T-cell (primary cell): ENCODE results near the gene CLRN2. TPM values are rescaled to one million over a fixed set of nuclear protein-coding genes. Genes with fewer than 3 reads are reported as not detected.

Source experiments
- ATAC-seq, 4 experiments: fragments of 200-7000 bp in 3 of 4; fragments of 150-1000 bp in 1 of 4; cut with Tn5 transposase; replicated peaks in 1 of 4; 1 replicate in 3 of 4; 2 replicates in 1 of 4; pipeline ENCODE4 v1.10.0; 2021; ENCODE audit warnings: moderate library complexity in 3 of 4, mild to moderate bottlenecking in 2 of 4, moderate number of reproducible peaks in 1 of 4
- CTCF ChIA-PET, 2 donors: fragments of 300-600 bp; sonication (Branson Sonifier 250); formaldehyde crosslinking; loops; one replicate each; lab custom pipeline; 2022; ENCODE audit warnings: antibody characterized with exemption in 2 of 2; lab: Charles Lee
- POLR2A ChIA-PET, 2 donors: fragments of 300-600 bp; sonication (Branson Sonifier 250); formaldehyde crosslinking; loops; one replicate each; lab custom pipeline; 2022; ENCODE audit warnings: antibody characterized with exemption in 2 of 2; lab: Charles Lee
- DNase-seq, 35 experiments: peaks; one replicate each; pipeline versions ENCODE4 v3.0.0 to v3.0.0-alpha.2; 2013 to 2023
- H3K27ac ChIP-seq: one replicate; pipeline ENCODE4 v1.5.1; 2013; ENCODE audit warnings: low read length
- H3K27me3 ChIP-seq, 2 experiments: replicated peaks in 1 of 2; 1 replicate in 1 of 2; 2 replicates in 1 of 2; pipeline versions ENCODE4 v1.6.1 to v1.7.0; 2013; ENCODE audit warnings: low read length in 1 of 2, mixed read lengths in 1 of 2; ENCODE audit not compliant: control insufficient read depth in 2 of 2, insufficient read depth in 2 of 2; ENCODE audit errors: extremely low read depth in 1 of 2
- H3K36me3 ChIP-seq, 2 donors: 1 replicate in 1 of 2; 2 replicates in 1 of 2; pipeline versions ENCODE4 v1.6.1 to v1.7.0; 2013; ENCODE audit warnings: low read length in 1 of 2; ENCODE audit not compliant: control insufficient read depth in 2 of 2, insufficient read depth in 1 of 2; ENCODE audit errors: extremely low read depth in 1 of 2
- H3K4me1 ChIP-seq, 2 experiments: 1 replicate in 1 of 2; 2 replicates in 1 of 2; pipeline versions ENCODE4 v1.6.1 to v1.7.0; 2013; ENCODE audit warnings: low read length in 2 of 2, mixed read lengths in 1 of 2; ENCODE audit not compliant: insufficient read depth in 2 of 2, control insufficient read depth in 1 of 2; ENCODE audit errors: extremely low read depth in 1 of 2
- H3K4me3 ChIP-seq, 2 donors: 1 replicate in 1 of 2; 2 replicates in 1 of 2; pipeline versions ENCODE4 v1.5.1 to v1.7.0; 2013; ENCODE audit warnings: mild to moderate bottlenecking in 2 of 2, low read length in 1 of 2, moderate library complexity in 1 of 2; ENCODE audit not compliant: control insufficient read depth in 1 of 2; ENCODE audit errors: extremely low read depth in 1 of 2
- H3K9me3 ChIP-seq: 2 replicates; pipeline ENCODE4 v1.7.0; 2013
- H3K27ac Mint-ChIP-seq, 2 donors: one replicate each; pipeline ENCODE4 v1.8.0; 2020 to 2021; ENCODE audit warnings: mild to moderate bottlenecking in 2 of 2, mixed read lengths in 2 of 2
- H3K27me3 Mint-ChIP-seq, 2 donors: one replicate each; pipeline ENCODE4 v1.8.0; 2021 to 2022; ENCODE audit warnings: mixed read lengths in 2 of 2
- H3K36me3 Mint-ChIP-seq: one replicate; pipeline ENCODE4 v1.8.0; 2021; ENCODE audit warnings: mixed read lengths
- H3K4me1 Mint-ChIP-seq, 3 donors: one replicate each; pipeline ENCODE4 v1.8.0; 2020 to 2022; ENCODE audit warnings: mixed read lengths in 3 of 3, mild to moderate bottlenecking in 1 of 3
- H3K4me3 Mint-ChIP-seq, 3 donors: one replicate each; pipeline ENCODE4 v1.8.0; 2020 to 2022; ENCODE audit warnings: mild to moderate bottlenecking in 3 of 3, mixed read lengths in 3 of 3, moderate library complexity in 3 of 3
- H3K9me3 Mint-ChIP-seq, 3 donors: one replicate each; pipeline ENCODE4 v1.8.0; 2020 to 2022; ENCODE audit warnings: mixed read lengths in 3 of 3
- WGBS: methylation state at CpG from one replicate; pipeline ENCODE4 v1.1.5; 2013; ENCODE audit warnings: missing lambda C conversion rate; ENCODE audit not compliant: insufficient coverage; 5-methylcytosine and 5-hydroxymethylcytosine counted together
- total RNA-seq, 35 experiments: library from RNA in 6 of 35; stranded (reverse) in 6 of 35; fragments of 120-200 nt in 1 of 35; gene quantifications; one replicate each; pipeline versions ENCODE4 v1.2.1 to v1.2.4 and lab custom pipeline; 2013 to 2026

CLRN2 gene
- total RNA-seq, 5 donors from 2014 or later (not counting 1 experiment from before 2014, with no cell fraction given): not detected

DNA sequence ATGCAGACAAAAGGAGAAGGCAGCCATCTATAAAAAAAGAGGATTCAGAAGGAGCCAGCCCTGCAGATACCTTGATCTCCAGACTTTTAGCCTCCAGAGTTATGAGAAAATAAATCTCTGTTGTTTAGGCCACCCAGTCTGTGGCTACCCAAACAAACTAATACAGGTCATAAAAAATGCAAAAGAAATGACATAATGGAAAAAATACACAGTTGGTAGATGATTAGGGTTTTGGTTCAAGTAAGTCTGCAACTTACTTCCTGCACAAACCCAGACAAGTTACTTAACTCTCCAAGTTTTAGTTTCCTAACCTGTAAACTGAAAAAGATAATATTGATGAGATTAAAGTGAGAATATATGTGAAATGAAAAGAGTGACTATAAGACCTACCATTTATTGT lies 14.4 kb upstream of the CLRN2 start:
- H3K4me1 ChIP-seq: no peaks in the 10 kb centered on the region
- ChIA-PET CTCF (no interaction called here), POLR2A (no interaction called here)
- H3K27ac Mint-ChIP-seq: no peak overlapping the region
- H3K27me3 Mint-ChIP-seq: no peaks in the 10 kb centered on the region
- peaks cover 64% of the 10 kb centered on the region for H3K36me3 Mint-ChIP-seq
- H3K9me3 Mint-ChIP-seq: no peaks in the 10 kb centered on the region
- H3K27ac ChIP-seq: no peak overlapping the region
- ATAC-seq: no peak
- H3K36me3 ChIP-seq: peaks cover 5 to 45% of the 10 kb centered on the region in 2 donors
- no peak for DNase-seq
- H3K4me1 Mint-ChIP-seq: peaks cover 0 to 9% (median 7%) of the 10 kb centered on the region in 3 donors
- H3K4me3 ChIP-seq: no peak overlapping the region
- H3K9me3 ChIP-seq: no peaks in the 10 kb centered on the region
- H3K27me3 ChIP-seq: no peaks in the 10 kb centered on the region
- no peak overlapping the region for H3K4me3 Mint-ChIP-seq

DNA sequence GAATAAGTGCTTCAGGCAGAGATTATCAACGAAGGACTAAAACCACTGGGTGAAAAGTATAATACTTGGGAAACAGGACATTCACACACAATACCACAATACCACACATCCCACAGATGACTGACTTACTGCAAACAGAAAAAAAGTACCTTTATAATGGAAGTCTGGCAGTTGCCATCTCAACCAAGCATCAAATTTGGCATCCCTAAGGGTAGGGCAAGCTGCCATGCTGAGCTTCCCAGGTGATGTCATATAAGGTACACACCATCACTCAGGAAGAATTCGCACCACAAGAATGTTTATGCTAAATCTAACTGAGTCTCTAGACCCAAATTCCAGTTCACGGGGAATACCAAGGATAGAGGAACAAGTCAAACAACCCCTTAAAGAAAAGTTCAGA lies 12.2 kb upstream of the CLRN2 start:
- no peaks in the 10 kb centered on the region for H3K9me3 ChIP-seq
- ChIA-PET POLR2A (interaction anchor here in 1 of 2 donors (0.5 kb wide), 1 partner anchor 112 kb away, joined by 5 read pairs; no protein-coding TSS in a partner anchor), CTCF (no interaction called here)
- H3K27me3 Mint-ChIP-seq: no peaks in the 10 kb centered on the region
- no peak overlapping the region for H3K4me3 ChIP-seq
- ATAC-seq (no peak), DNase-seq (no peak)
- peaks cover 5 to 46% of the 10 kb centered on the region in 2 donors for H3K36me3 ChIP-seq
- H3K27ac ChIP-seq: no peak overlapping the region
- peaks cover 0 to 12% (median 11%) of the 10 kb centered on the region in 3 donors for H3K4me1 Mint-ChIP-seq
- 100% methylated on average over 1 of the region's 3 CpGs for WGBS
- no peak overlapping the region for H3K4me3 Mint-ChIP-seq
- H3K9me3 Mint-ChIP-seq: no peaks in the 10 kb centered on the region
- H3K36me3 Mint-ChIP-seq: peaks cover 71% of the 10 kb centered on the region
- no peaks in the 10 kb centered on the region for H3K4me1 ChIP-seq
- H3K27ac Mint-ChIP-seq: no peak overlapping the region
- H3K27me3 ChIP-seq: no peaks in the 10 kb centered on the region

GRCh38 chr4:17504081-17504480 lies 10.9 kb upstream of the CLRN2 start:
- Histone ChIP-seq H3K4me3 (no peak overlapping the region), H3K27me3 (no peaks in the 10 kb centered on the region), H3K9me3 (no peaks in the 10 kb centered on the region), H3K36me3 (peaks cover 5 to 42% of the 10 kb centered on the region in 2 donors), H3K27ac (no peak overlapping the region), H3K4me1 (no peaks in the 10 kb centered on the region)
- Mint-ChIP-seq H3K27ac (no peak overlapping the region), H3K4me1 (peaks cover under 1 to 12% (median 12%) of the 10 kb centered on the region in 3 donors), H3K4me3 (no peak overlapping the region), H3K36me3 (peaks cover 57% of the 10 kb centered on the region), H3K9me3 (no peaks in the 10 kb centered on the region), H3K27me3 (no peaks in the 10 kb centered on the region)
- CTCF ChIA-PET: interaction anchor here (0.5 to 1.0 kb wide), 3 partner anchors 12 to 53 kb away, joined by 3 read pairs; no protein-coding TSS in a partner anchor
- ATAC-seq: no peak
- no peak for DNase-seq
- WGBS: 88% methylated on average over 6 of the region's 7 CpGs
- POLR2A ChIA-PET: no interaction called here

- H3K9me3 ChIP-seq: no peaks in the 10 kb centered on the region
- CTCF ChIA-PET: interaction anchor here in 1 of 2 donors (1.0 kb wide), 1 partner anchor 38 kb away, joined by 3 read pairs; no protein-coding TSS in a partner anchor
- ATAC-seq: no peak
- WGBS: 83% methylated on average over 1 of the region's 3 CpGs
- peaks cover 9% of the 10 kb centered on the region for H3K36me3 Mint-ChIP-seq
- DNase-seq: no peak
- peak overlapping the region; percentile 6 to 53 for H3K27ac Mint-ChIP-seq
- peak overlapping the region; percentile 94 to 98 (median 98) for H3K4me3 Mint-ChIP-seq
- POLR2A ChIA-PET: no interaction called here
- H3K27me3 Mint-ChIP-seq: no peaks in the 10 kb centered on the region
- H3K4me3 ChIP-seq: peak overlapping the region in 1 of 2 donors; percentile 84
- no peaks in the 10 kb centered on the region for H3K9me3 Mint-ChIP-seq
- H3K27me3 ChIP-seq: no peaks in the 10 kb centered on the region
- H3K36me3 ChIP-seq: peaks cover 0 to 11% of the 10 kb centered on the region in 2 donors
- peaks cover 35 to 39% (median 37%) of the 10 kb centered on the region in 3 donors for H3K4me1 Mint-ChIP-seq
- H3K27ac ChIP-seq: no peak overlapping the region
- H3K4me1 ChIP-seq: peaks cover 14 to 16% of the 10 kb centered on the region in 2 experiments
These were observed 4.4 kb upstream of the CLRN2 start for GRCh38 chr4:17510582-17510981.

DNA sequence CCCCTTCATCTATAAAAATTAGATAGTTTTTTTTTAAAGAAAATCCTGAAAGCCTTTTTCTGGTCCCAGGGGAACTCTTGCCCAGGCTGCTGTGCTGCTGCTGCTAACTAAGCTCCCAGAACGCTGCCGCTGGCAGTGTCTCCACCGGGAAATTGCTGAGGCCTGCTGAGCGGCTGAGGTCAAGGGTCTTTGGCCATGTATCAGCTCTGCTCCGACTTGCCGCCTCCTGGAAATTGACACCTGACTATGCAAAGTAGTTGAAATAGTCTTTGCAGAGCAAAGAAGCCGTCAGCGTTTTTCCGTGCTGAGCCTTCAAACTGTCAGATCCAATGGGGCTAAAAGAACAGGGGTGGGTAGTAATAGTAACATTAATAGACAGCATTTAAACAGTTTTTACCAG lies 3.9 kb upstream of the CLRN2 start:
- 75% methylated on average over 6 of the region's 9 CpGs for WGBS
- POLR2A ChIA-PET: no interaction called here

DNA sequence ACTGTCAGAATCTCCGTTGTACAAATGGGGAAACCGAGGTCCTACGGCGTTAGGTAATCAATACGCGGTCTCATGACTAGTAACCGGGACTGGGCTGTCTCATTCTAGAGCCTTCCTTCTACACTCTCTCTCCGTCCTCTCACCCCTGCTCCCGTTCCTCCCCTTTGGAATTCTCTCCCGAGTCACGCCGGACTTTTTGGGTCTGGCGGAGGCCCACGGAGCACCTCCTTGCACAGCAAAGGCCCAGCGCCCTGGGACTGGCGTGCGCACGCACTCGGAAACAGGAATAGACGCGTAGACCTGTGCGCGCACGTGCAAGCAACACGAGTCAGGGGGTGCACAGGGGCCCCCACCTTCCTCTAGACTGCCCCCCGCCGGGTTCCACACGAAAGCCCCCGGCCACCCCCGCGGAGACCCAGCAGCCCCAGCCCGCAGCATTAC lies 3.4 kb upstream of the CLRN2 start:
- CTCF ChIA-PET: interaction anchor here in 1 of 2 donors (0.6 kb wide), 1 partner anchor 219 kb away, joined by 3 read pairs; no protein-coding TSS in a partner anchor
- DNase-seq: peak in 23 of 35 experiments; percentile 17 to 55 (median 32)
- ATAC-seq: peak; percentile 69 to 72 (median 70)
- H3K4me3 ChIP-seq: peak overlapping the region; percentile 82 to 84
- Mint-ChIP-seq H3K36me3 (peaks cover 6% of the 10 kb centered on the region), H3K27me3 (peaks cover 0 to under 1% of the 10 kb centered on the region in 2 donors), H3K4me3 (peak overlapping the region; percentile 94 to 98 (median 98)), H3K4me1 (peaks cover 32 to 37% (median 37%) of the 10 kb centered on the region in 3 donors), H3K27ac (peak overlapping the region; percentile 80 to 96), H3K9me3 (no peaks in the 10 kb centered on the region)
- H3K27me3 ChIP-seq: no peaks in the 10 kb centered on the region
- H3K36me3 ChIP-seq: peaks cover 0 to 8% of the 10 kb centered on the region in 2 donors
- POLR2A ChIA-PET: no interaction called here
- WGBS: 5% methylated on average over 32 of the region's 32 CpGs
- H3K9me3 ChIP-seq: no peaks in the 10 kb centered on the region
- peaks cover 14 to 16% of the 10 kb centered on the region in 2 experiments for H3K4me1 ChIP-seq
- H3K27ac ChIP-seq: peak overlapping the region; percentile 48

More for the DNA sequence above, 3.9 kb upstream of the CLRN2 start:
- Histone ChIP-seq H3K9me3 (no peaks in the 10 kb centered on the region), H3K27me3 (no peaks in the 10 kb centered on the region), H3K36me3 (peaks cover 0 to 11% of the 10 kb centered on the region in 2 donors), H3K27ac (no peak overlapping the region), H3K4me1 (peaks cover 14 to 16% of the 10 kb centered on the region in 2 experiments), H3K4me3 (peak overlapping the region; percentile 82 to 84)
- DNase-seq: peak in 1 of 35 experiments; percentile 6
- no peaks in the 10 kb centered on the region for H3K9me3 Mint-ChIP-seq
- H3K36me3 Mint-ChIP-seq: peaks cover 7% of the 10 kb centered on the region
- peak overlapping the region; percentile 80 to 96 for H3K27ac Mint-ChIP-seq
- ATAC-seq: no peak
- no peaks in the 10 kb centered on the region for H3K27me3 Mint-ChIP-seq
- H3K4me3 Mint-ChIP-seq: peak overlapping the region; percentile 94 to 98 (median 98)
- CTCF ChIA-PET: interaction anchor here in 1 of 2 donors (1.0 kb wide), 1 partner anchor 38 kb away, joined by 3 read pairs; no protein-coding TSS in a partner anchor
- peaks cover 32 to 37% (median 37%) of the 10 kb centered on the region in 3 donors for H3K4me1 Mint-ChIP-seq
